Measurements from ENCODE around the gene RPL18.

The RPL18 gene

DNA sequence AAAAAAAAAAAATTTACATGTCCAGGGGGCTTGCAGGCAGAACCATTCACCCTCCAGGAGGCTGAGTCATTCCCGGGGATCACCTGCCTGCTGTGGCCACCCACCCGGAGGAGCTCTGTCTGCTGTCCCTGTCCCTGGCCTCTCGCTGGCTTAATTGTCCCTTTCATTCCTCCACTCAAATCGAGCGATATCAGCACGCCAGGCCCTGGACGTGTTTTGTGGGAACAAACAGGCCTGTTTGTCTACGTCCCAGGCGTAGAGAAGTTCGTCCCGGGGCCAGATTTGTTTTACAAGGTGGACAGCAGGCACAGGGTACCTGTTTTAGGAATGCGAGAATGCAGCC lies 45.8 kb downstream of the RPL18 start:
- no peak for DNase-seq

GRCh38 chr19:48571378-48572162 lies 47.4 kb downstream of the RPL18 start:
- no peak for DNase-seq

DNA sequence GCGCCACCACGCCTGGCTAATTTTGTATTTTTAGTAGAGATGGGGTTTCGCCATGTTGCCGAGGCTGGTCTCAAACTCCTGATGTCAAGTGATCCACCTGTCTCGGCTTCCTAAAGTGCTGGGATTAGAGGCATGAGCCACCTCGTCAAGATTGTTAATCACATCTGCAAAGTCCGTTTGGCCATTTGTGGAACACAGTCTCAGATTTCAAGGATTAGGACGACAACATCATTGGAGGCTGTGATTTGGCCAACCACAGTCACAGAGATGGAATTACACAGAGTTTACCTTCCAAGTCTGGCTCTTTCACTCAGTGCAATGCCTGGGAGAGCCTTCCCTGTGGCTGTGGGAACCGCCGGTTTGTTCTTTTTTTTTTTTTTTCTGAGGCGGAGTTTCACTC lies 49.2 kb downstream of the RPL18 start:
- no peak for DNase-seq

DNA sequence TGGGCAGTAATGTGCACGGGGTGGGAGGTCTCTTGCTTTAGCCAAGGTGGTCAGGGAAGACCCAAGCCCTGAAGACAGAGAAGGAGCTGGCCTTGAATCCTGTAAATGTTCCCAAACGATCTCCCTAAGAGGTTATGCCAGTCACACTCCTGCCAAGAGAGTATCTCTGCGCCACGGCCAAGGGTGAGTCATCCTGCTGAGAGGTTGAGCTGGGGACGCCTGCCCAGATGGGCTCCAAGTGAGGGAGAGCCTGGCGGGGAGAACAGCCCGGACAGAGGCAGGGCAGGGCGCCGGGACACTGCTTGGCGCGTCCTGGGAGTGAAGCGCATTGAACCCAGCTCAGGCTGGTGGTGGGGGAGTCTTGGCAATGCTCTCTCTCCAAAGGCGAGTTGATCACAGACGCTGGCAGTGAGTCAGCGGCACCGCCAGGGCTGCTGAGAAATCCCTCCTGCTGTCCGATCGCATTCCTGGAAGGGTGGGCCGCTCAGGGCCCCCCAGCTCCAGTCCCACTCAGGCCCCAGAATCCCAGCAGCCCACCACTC lies 50.6 kb downstream of the RPL18 start:
- no peak for DNase-seq
